HepG2 (cell line): ENCODE data around the gene IARS2. TPM values are rescaled to one million over a fixed set of nuclear protein-coding genes. Genes with fewer than 3 reads are reported as not detected.

Experiments used
- ATAC-seq: fragments of 200-7000 bp; cut with Tn5 transposase; 3 replicates; pipeline ENCODE4 v1.9.1; 2020; ENCODE audit warnings: mild to moderate bottlenecking, moderate library complexity
- BruUV-seq: library from RNA; stranded (reverse); fragments of 400-500 nt; replicated peaks from 2 replicates; lab custom pipeline; 2021; lab: Mats Ljungman, UMichigan
- CTCF ChIA-PET: fragments of 300-600 bp; formaldehyde crosslinking; extraction: SDS; loops from one replicate; lab custom pipeline; 2021; ENCODE audit warnings: low total read pairs, inconsistent platforms, low intra/inter-chr PET ratio; lab: Yijun Ruan, JAX
- POLR2A ChIA-PET: fragments of 350-600 bp; sonication (Branson Sonifier 250); formaldehyde crosslinking; loops from one replicate; lab custom pipeline; 2020; ENCODE audit warnings: antibody characterized with exemption, inconsistent platforms; lab: Yijun Ruan, JAX
- DNase-seq: peaks from one replicate; pipeline ENCODE4 v3.0.0-alpha.2; 2015; ENCODE audit warnings: low spot score
- FAIRE-seq: peaks from 3 replicates; lab custom pipeline; 2011; peaks lifted over from hg19 to GRCh38; lab: Jason Lieb, UNC
- H2AFZ ChIP-seq: one replicate; pipeline ENCODE4 v1.6.1; 2011; ENCODE audit warnings: low read length, inconsistent platforms
- H3K27ac ChIP-seq: fragments of 300-600 bp; 3 replicates; pipeline ENCODE4 v1.8.0; 2011; ENCODE audit warnings: mixed run types, mild to moderate bottlenecking, mixed read lengths, low read length, inconsistent platforms; ENCODE audit not compliant: insufficient read depth; ENCODE audit errors: extremely low read length
- H3K27me3 ChIP-seq, 2 experiments: fragments of 200-600 bp in 1 of 2; 2 replicates in 1 of 2; 3 replicates in 1 of 2; pipeline versions ENCODE4 v1.6.0 to v1.8.0; 2011; ENCODE audit warnings: low read length in 2 of 2, mild to moderate bottlenecking in 2 of 2, moderate library complexity in 2 of 2, inconsistent platforms in 1 of 2; ENCODE audit not compliant: insufficient read depth in 2 of 2, control insufficient read depth in 1 of 2
- H3K36me3 ChIP-seq, 2 experiments: fragments of 200-600 bp in 1 of 2; replicated peaks in 1 of 2; 2 replicates in 1 of 2; 3 replicates in 1 of 2; pipeline versions ENCODE4 v1.5.1 to v1.8.0; 2011; ENCODE audit warnings: low read length in 2 of 2, inconsistent platforms in 1 of 2; ENCODE audit not compliant: insufficient read depth in 2 of 2, control insufficient read depth in 1 of 2
- H3K4me1 ChIP-seq: 2 replicates; pipeline ENCODE4 v1.5.1; 2012; ENCODE audit warnings: low read length, inconsistent platforms; ENCODE audit not compliant: insufficient read depth
- H3K4me2 ChIP-seq: 2 replicates; pipeline ENCODE4 v1.6.0; 2011; ENCODE audit warnings: low read depth, low read length, inconsistent platforms
- H3K4me3 ChIP-seq, 3 experiments: fragments of 200-600 bp in 1 of 3; sonication (generic), shearing (Covaris generic) in 1 of 3; replicated peaks in 1 of 3; 2 replicates each; pipeline ENCODE4 v1.5.1; 2011 to 2016; ENCODE audit warnings: low read length in 3 of 3, inconsistent platforms in 2 of 3, low read depth in 2 of 3, mild to moderate bottlenecking in 2 of 3, control low read depth in 1 of 3, mixed read lengths in 1 of 3; ENCODE audit not compliant: insufficient read depth in 1 of 3
- H3K79me2 ChIP-seq: one replicate; pipeline ENCODE4 v1.6.1; 2011; ENCODE audit warnings: low read length, inconsistent platforms; ENCODE audit not compliant: insufficient read depth
- H3K9ac ChIP-seq: 2 replicates; pipeline ENCODE4 v1.6.0; 2011; ENCODE audit warnings: mild to moderate bottlenecking, low read depth, low read length, inconsistent platforms; ENCODE audit not compliant: insufficient read depth
- H3K9me3 ChIP-seq: 2 replicates; pipeline ENCODE4 v1.5.1; 2012; ENCODE audit warnings: mild to moderate bottlenecking, low read length
- H4K20me1 ChIP-seq: 2 replicates; pipeline ENCODE4 v1.6.0; 2011; ENCODE audit warnings: inconsistent platforms, mild to moderate bottlenecking, low read length, moderate library complexity; ENCODE audit not compliant: insufficient read depth
- AHDC1 ChIP-seq: sonication (generic); formaldehyde crosslinking; IDR thresholded peaks from 2 replicates; pipeline ENCODE4 v1.5.1; 2020; ENCODE audit warnings: mild to moderate bottlenecking, missing genetic modification reagents, borderline replicate concordance
- ATF5 ChIP-seq: sonication (generic); formaldehyde crosslinking; IDR thresholded peaks from 2 replicates; pipeline ENCODE4 v1.4.0; 2020; ENCODE audit warnings: mild to moderate bottlenecking, low read depth, missing genetic modification reagents
- CEBPB ChIP-seq: IDR thresholded peaks from 2 replicates; pipeline ENCODE4 v1.6.1; 2011; ENCODE audit warnings: low read depth, low read length, improper control_type of control experiment, borderline replicate concordance
- EEA1 ChIP-seq: sonication (generic); formaldehyde crosslinking; IDR thresholded peaks from 2 replicates; pipeline ENCODE4 v1.5.1; 2020; ENCODE audit warnings: mild to moderate bottlenecking, missing genetic modification reagents, borderline replicate concordance
- HNRNPH1 ChIP-seq: fragments of 200-400 bp; formaldehyde crosslinking; optimal IDR thresholded peaks from 2 replicates; pipeline ENCODE3; 2017; ENCODE audit warnings: mild to moderate bottlenecking, low read depth, low read length
- MED13 ChIP-seq: sonication (generic); formaldehyde crosslinking; IDR thresholded peaks from 2 replicates; pipeline ENCODE4 v1.5.0; 2020; ENCODE audit warnings: missing genetic modification reagents
- NFKBIZ ChIP-seq: IDR thresholded peaks from 2 replicates; pipeline ENCODE4 v1.6.1; 2018; ENCODE audit warnings: missing genetic modification reagents, missing compliant biosample characterization
- NR3C1 ChIP-seq: sonication (generic); formaldehyde crosslinking; IDR thresholded peaks from 2 replicates; pipeline ENCODE4 v1.4.0; 2020; ENCODE audit warnings: missing genetic modification reagents
- SMARCE1 ChIP-seq: fragments of 450-650 bp; IDR thresholded peaks from 2 replicates; pipeline ENCODE4 v1.6.1; 2017; ENCODE audit warnings: borderline replicate concordance
- ZNF30 ChIP-seq: sonication (generic); formaldehyde crosslinking; IDR thresholded peaks from 2 replicates; pipeline ENCODE4 v1.5.0; 2020; ENCODE audit warnings: mild to moderate bottlenecking, missing genetic modification reagents
- ZNF432 ChIP-seq: sonication (generic); formaldehyde crosslinking; IDR thresholded peaks from 2 replicates; pipeline ENCODE4 v1.5.0; 2020; ENCODE audit warnings: missing genetic modification reagents, mild to moderate bottlenecking, borderline replicate concordance
- ZNF460 ChIP-seq: sonication (generic); formaldehyde crosslinking; IDR thresholded peaks from 2 replicates; pipeline ENCODE4 v1.5.1; 2020; ENCODE audit warnings: missing genetic modification reagents, mild to moderate bottlenecking, borderline replicate concordance
- ZNF512B ChIP-seq: sonication (generic); formaldehyde crosslinking; IDR thresholded peaks from 2 replicates; pipeline ENCODE4 v1.5.1; 2020; ENCODE audit warnings: missing genetic modification reagents, mild to moderate bottlenecking, borderline replicate concordance
- ZNF709 ChIP-seq: sonication (generic); formaldehyde crosslinking; IDR thresholded peaks from 2 replicates; pipeline ENCODE4 v1.5.0; 2020; ENCODE audit warnings: mild to moderate bottlenecking, missing genetic modification reagents
- ZNF720 ChIP-seq: sonication (generic); formaldehyde crosslinking; IDR thresholded peaks from 2 replicates; pipeline ENCODE4 v1.4.0; 2020; ENCODE audit warnings: missing genetic modification reagents
- ZNF816 ChIP-seq: sonication (generic); formaldehyde crosslinking; IDR thresholded peaks from 2 replicates; pipeline ENCODE4 v1.8.0; 2022; ENCODE audit warnings: missing genetic modification reagents, mild to moderate bottlenecking, borderline replicate concordance
- ZNF839 ChIP-seq: sonication (generic); formaldehyde crosslinking; IDR thresholded peaks from 2 replicates; pipeline ENCODE4 v1.4.0; 2020; ENCODE audit warnings: missing genetic modification reagents, mild to moderate bottlenecking, borderline replicate concordance
- WGBS: methylation state at CpG from one replicate; pipeline ENCODE4 v1.1.6; 2017; ENCODE audit warnings: low lambda C conversion rate; 5-methylcytosine and 5-hydroxymethylcytosine counted together
- in situ Hi-C: cut with HindIII; loops from 2 replicates; pipeline ENCODE4 v1.10.0; 2017; ENCODE audit warnings: low pct_unique_long_range_greater_than_20kb; ENCODE audit not compliant: extremely low pct_ligation_motif_present
- intact Hi-C: fragments of 100-400 bp; cut with micrococcal nuclease; formaldehyde crosslinking; loops from one replicate; pipeline ENCODE4 v1.10.0; 2022; ENCODE audit not compliant: unreplicated experiment
- polyA plus RNA-seq, 8 experiments: library from polyadenylated mRNA; depleted of rRNA in 3 of 8; stranded (reverse) in 7 of 8; unstranded in 1 of 8; fragments of >200 nt; fragmentation: Illumina TruSeq in 4 of 8; extraction: Trizol in 4 of 8; gene quantifications; 2 replicates each; pipeline versions ENCODE4 v1.2.1 to v1.2.3, GENCODE V29; 2011 to 2016; ENCODE audit warnings: low read depth in 4 of 8, missing spikeins in 1 of 8, mixed read lengths in 1 of 8; ENCODE audit not compliant: insufficient read depth in 1 of 8
- total RNA-seq, 5 experiments: library from RNA; depleted of rRNA; stranded (reverse); fragments of >200 nt; fragmentation: Illumina TruSeq; extraction: Trizol; gene quantifications; 2 replicates each; pipeline ENCODE4 v1.2.3, GENCODE V29; 2016; ENCODE audit warnings: low read depth in 1 of 5

Gene IARS2
- total and polyA plus RNA-seq, 2 of the 13 experiments (the other 11 are each of a cell fraction or from before 2014, with no cell fraction given) = 28.6 to 122 TPM

GRCh38 chr1:220159041-220159440 lies 65.1 kb downstream of the IARS2 start:
- Histone ChIP-seq H3K4me3 (no peak overlapping the region), H3K4me1 (no peaks in the 10 kb centered on the region), H3K79me2 (no peaks in the 10 kb centered on the region), H3K27ac (no peak overlapping the region), H3K9me3 (no peaks in the 10 kb centered on the region), H3K36me3 (peaks cover 9 to 22% of the 10 kb centered on the region in 2 experiments; a peak in 4 of 5 replicates), H3K9ac (no peak overlapping the region), H4K20me1 (no peaks in the 10 kb centered on the region), H3K27me3 (no peaks in the 10 kb centered on the region), H2AFZ (no peak overlapping the region), H3K4me2 (no peak overlapping the region)
- 96% methylated on average over 3 of the region's 3 CpGs for WGBS
- no TSS peak for BruUV-seq
- intact Hi-C loops (no loop called here), in situ Hi-C loops (no loop called here)
- FAIRE-seq = no peak
- ChIA-PET POLR2A (no interaction called here), CTCF (no interaction called here)
- no peak for ATAC-seq
- no peak for DNase-seq
- TF ChIP-seq MED13 (CRISPR knock-in tag) (no peak), CEBPB (no peak), ZNF432 (CRISPR knock-in tag) (no peak), EEA1 (CRISPR knock-in tag) (no peak), ZNF816 (CRISPR knock-in tag) (no peak), ZNF720 (CRISPR knock-in tag) (no peak), ZNF839 (CRISPR knock-in tag) (no peak), SMARCE1 (no peak), ZNF709 (no peak), NR3C1 (no peak), ZNF30 (no peak), ZNF512B (CRISPR knock-in tag) (no peak), ATF5 (no peak), AHDC1 (CRISPR knock-in tag) (no peak), NFKBIZ (CRISPR knock-in tag) (no peak), ZNF460 (CRISPR knock-in tag) (no peak), HNRNPH1 (no peak)
